Peyer's patch (tissue), 4 donors: ENCODE results near the gene FMN1. TPM values are rescaled to one million over a fixed set of nuclear protein-coding genes. Genes with fewer than 3 reads are reported as not detected.

ENCODE experiments used
- DNase-seq, 3 donors: peaks; one replicate each; pipeline ENCODE4 v3.0.0-alpha.2; 2017 to 2019
- H3K27ac ChIP-seq, 4 donors: fragments of 200-600 bp; sonication (generic); one replicate each; pipeline ENCODE4 v1.5.1; 2016 to 2019
- H3K27me3 ChIP-seq, 2 donors: fragments of 200-600 bp; sonication (generic); one replicate each; pipeline ENCODE4 v1.5.1; 2019
- H3K36me3 ChIP-seq, 3 donors: fragments of 200-600 bp; sonication (generic); one replicate each; pipeline ENCODE4 v1.5.1; 2016 to 2019
- H3K4me1 ChIP-seq, 4 donors: fragments of 200-600 bp; sonication (generic); one replicate each; pipeline ENCODE4 v1.5.1; 2016 to 2019
- H3K4me3 ChIP-seq, 4 donors: fragments of 200-600 bp; sonication (generic); 1 replicate in 3 of 4; 2 replicates in 1 of 4; pipeline ENCODE4 v1.5.1; 2016 to 2019; ENCODE audit warnings: mild to moderate bottlenecking in 1 of 4
- H3K9me3 ChIP-seq, 4 donors: fragments of 200-600 bp; sonication (generic); one replicate each; pipeline ENCODE4 v1.5.1; 2016 to 2019; ENCODE audit warnings: mild to moderate bottlenecking in 1 of 4
- CTCF ChIP-seq, 6 experiments: fragments of 450-650 bp in 4 of 6; fragments of 200-600 bp in 2 of 6; sonication (generic) in 1 of 6; IDR thresholded peaks; one replicate each; pipeline ENCODE4 v1.5.1; 2017 to 2019; ENCODE audit warnings: antibody characterized with exemption in 6 of 6, mild to moderate bottlenecking in 3 of 6, moderate library complexity in 1 of 6
- POLR2A ChIP-seq, 2 donors: fragments of 450-650 bp; IDR thresholded peaks; one replicate each; pipeline ENCODE4 v1.5.1; 2017; ENCODE audit warnings: antibody characterized with exemption in 2 of 2, mild to moderate bottlenecking in 2 of 2, moderate library complexity in 2 of 2
- total RNA-seq, 4 donors: library from RNA; depleted of rRNA; stranded (reverse); fragments of >200 nt; gene quantifications; one replicate each; pipeline ENCODE4 v1.1.0, GENCODE V29; 2016

Gene FMN1
- total RNA-seq, 4 donors from 2014 or later, result 15.4 to 57.8 (median 29.1) TPM

GRCh38 chr15:32739522-32740063, 454.9 kb downstream of the FMN1 start:
- H3K4me3 ChIP-seq, result no peak overlapping the region
- H3K4me1 ChIP-seq, result no peaks in the 10 kb centered on the region
- H3K36me3 ChIP-seq, result no peaks in the 10 kb centered on the region
- no peak overlapping the region for H3K27ac ChIP-seq
- no peak for DNase-seq
- no peak for TF ChIP-seq POLR2A (IDR thresholded peaks at IDR 0.05)
- TF ChIP-seq CTCF (IDR thresholded peaks at IDR 0.05), result no peak
- no peaks in the 10 kb centered on the region for H3K27me3 ChIP-seq
- no peaks in the 10 kb centered on the region for H3K9me3 ChIP-seq

- Histone ChIP-seq H3K27me3 (no peaks in the 10 kb centered on the region), H3K27ac (no peak overlapping the region), H3K4me1 (no peaks in the 10 kb centered on the region), H3K9me3 (no peaks in the 10 kb centered on the region), H3K36me3 (no peaks in the 10 kb centered on the region), H3K4me3 (no peak overlapping the region)
- TF ChIP-seq POLR2A (IDR thresholded peaks at IDR 0.05), result no peak
- DNase-seq, result no peak
Observed at GRCh38 chr15:32738666-32739065, 455.8 kb downstream of the FMN1 start.

GRCh38 chr15:32737304-32737703, 457.2 kb downstream of the FMN1 start:
- Histone ChIP-seq H3K9me3 (no peaks in the 10 kb centered on the region), H3K4me3 (no peak overlapping the region), H3K4me1 (no peaks in the 10 kb centered on the region), H3K27me3 (no peaks in the 10 kb centered on the region), H3K27ac (no peak overlapping the region), H3K36me3 (no peaks in the 10 kb centered on the region)
- no peak for DNase-seq
- no peak for TF ChIP-seq CTCF (IDR thresholded peaks at IDR 0.05)

GRCh38 chr15:32736701-32737061, 457.8 kb downstream of the FMN1 start:
- no peak for DNase-seq
- H3K27me3 ChIP-seq, result no peaks in the 10 kb centered on the region
- H3K27ac ChIP-seq, result no peak overlapping the region
- H3K9me3 ChIP-seq, result no peaks in the 10 kb centered on the region
- no peaks in the 10 kb centered on the region for H3K36me3 ChIP-seq
- H3K4me1 ChIP-seq, result no peaks in the 10 kb centered on the region
- no peak overlapping the region for H3K4me3 ChIP-seq
- TF ChIP-seq CTCF (IDR thresholded peaks at IDR 0.05) (no peak), POLR2A (IDR thresholded peaks at IDR 0.05) (no peak)

- Histone ChIP-seq H3K27me3 (no peaks in the 10 kb centered on the region), H3K36me3 (no peaks in the 10 kb centered on the region), H3K9me3 (no peaks in the 10 kb centered on the region), H3K4me1 (no peaks in the 10 kb centered on the region), H3K27ac (no peak overlapping the region), H3K4me3 (no peak overlapping the region)
- no peak for DNase-seq
- TF ChIP-seq CTCF (IDR thresholded peaks at IDR 0.05), result no peak
- TF ChIP-seq POLR2A (IDR thresholded peaks at IDR 0.05), result no peak
Observed at GRCh38 chr15:32735989-32736700, 458.4 kb downstream of the FMN1 start.

GRCh38 chr15:32733281-32733680, 461.2 kb downstream of the FMN1 start:
- Histone ChIP-seq H3K27ac (no peak overlapping the region), H3K9me3 (no peaks in the 10 kb centered on the region), H3K36me3 (no peaks in the 10 kb centered on the region), H3K4me1 (no peaks in the 10 kb centered on the region), H3K27me3 (no peaks in the 10 kb centered on the region), H3K4me3 (no peak overlapping the region)
- TF ChIP-seq POLR2A (IDR thresholded peaks at IDR 0.05), result no peak
- no peak for TF ChIP-seq CTCF (IDR thresholded peaks at IDR 0.05)
- DNase-seq, result no peak
